Activated T-cell treated with anti-CD3 and anti-CD28 coated beads, Interleukin-2, amount 50 U/mL, for 4 hours (primary cell): ENCODE data around the gene PHF13. TPM values are rescaled to one million over a fixed set of nuclear protein-coding genes. Genes with fewer than 3 reads are reported as not detected.
"Not testable (repeated sequence)": the region's sequence is repeated elsewhere in the genome, so short reads cannot be mapped to it uniquely, and the experiment has no call there.

Experiments
- ATAC-seq, 2 donors: fragments of 200-7000 bp; cut with Tn5 transposase; one replicate each; pipeline ENCODE4 v1.10.0; 2021
- DNase-seq: peaks from one replicate; pipeline ENCODE4 v3.0.0-alpha.2; 2020
- H3K27me3 Mint-ChIP-seq: one replicate; pipeline ENCODE4 v1.8.0; 2021; ENCODE audit warnings: low read depth, mixed read lengths
- H3K36me3 Mint-ChIP-seq: one replicate; pipeline ENCODE4 v1.8.0; 2022; ENCODE audit warnings: mixed read lengths; ENCODE audit not compliant: insufficient read depth
- H3K4me1 Mint-ChIP-seq: one replicate; pipeline ENCODE4 v1.8.0; 2021; ENCODE audit warnings: low read depth, mixed read lengths
- H3K4me3 Mint-ChIP-seq: one replicate; pipeline ENCODE4 v1.8.0; 2021; ENCODE audit warnings: mild to moderate bottlenecking, moderate library complexity, mixed read lengths
- H3K9me3 Mint-ChIP-seq: one replicate; pipeline ENCODE4 v1.8.0; 2021; ENCODE audit warnings: mixed read lengths
- total RNA-seq, 3 donors: library from RNA; stranded (reverse); gene quantifications; one replicate each; pipeline ENCODE4 v1.2.1, GENCODE V29; 2021

The PHF13 gene
- total RNA-seq, 3 donors from 2014 or later: 10.5 to 14.4 (median 10.9) TPM

- ATAC-seq (peak; percentile 5 to 54), DNase-seq (no peak)
- Mint-ChIP-seq H3K4me3 (peak overlapping the region; percentile 90), H3K27me3 (no peaks in the 10 kb centered on the region), H3K36me3 (peaks cover 20% of the 10 kb centered on the region), H3K4me1 (peaks cover 25% of the 10 kb centered on the region), H3K9me3 (no peaks in the 10 kb centered on the region)
Measured at GRCh38 chr1:6625584-6626149, 12.1 kb downstream of the PHF13 start.

GRCh38 chr1:6627031-6627430, 13.5 kb downstream of the PHF13 start:
- ATAC-seq: no peak
- peak overlapping the region; percentile 90 for H3K4me3 Mint-ChIP-seq
- H3K36me3 Mint-ChIP-seq: peaks cover 17% of the 10 kb centered on the region
- H3K27me3 Mint-ChIP-seq: no peaks in the 10 kb centered on the region
- no peak for DNase-seq
- H3K9me3 Mint-ChIP-seq: no peaks in the 10 kb centered on the region
- peaks cover 25% of the 10 kb centered on the region for H3K4me1 Mint-ChIP-seq

GRCh38 chr1:6627841-6628545, 14.5 kb downstream of the PHF13 start:
- no peaks in the 10 kb centered on the region for H3K27me3 Mint-ChIP-seq
- ATAC-seq: no peak
- no peaks in the 10 kb centered on the region for H3K9me3 Mint-ChIP-seq
- no peak for DNase-seq
- H3K4me3 Mint-ChIP-seq: peak overlapping the region; percentile 39
- peaks cover 13% of the 10 kb centered on the region for H3K36me3 Mint-ChIP-seq
- H3K4me1 Mint-ChIP-seq: peaks cover 25% of the 10 kb centered on the region

- Mint-ChIP-seq H3K4me3 (no peak overlapping the region), H3K27me3 (no peaks in the 10 kb centered on the region), H3K9me3 (no peaks in the 10 kb centered on the region), H3K36me3 (peaks cover 15% of the 10 kb centered on the region), H3K4me1 (peaks cover 25% of the 10 kb centered on the region)
- ATAC-seq (no peak), DNase-seq (no peak)
Measured at GRCh38 chr1:6628971-6629479, 15.5 kb downstream of the PHF13 start.

GRCh38 chr1:6630027-6630426, 16.5 kb downstream of the PHF13 start:
- no peaks in the 10 kb centered on the region for H3K27me3 Mint-ChIP-seq
- peaks cover 15% of the 10 kb centered on the region for H3K36me3 Mint-ChIP-seq

GRCh38 chr1:6631058-6631457, 17.5 kb downstream of the PHF13 start:
- no peak for DNase-seq

More at GRCh38 chr1:6630027-6630426, 16.5 kb downstream of the PHF13 start:
- Mint-ChIP-seq H3K4me3 (no peak overlapping the region), H3K4me1 (peaks cover 22% of the 10 kb centered on the region), H3K9me3 (no peaks in the 10 kb centered on the region)
- no peak for ATAC-seq
- DNase-seq: no peak

GRCh38 chr1:6632588-6633514, 19.3 kb downstream of the PHF13 start:
- H3K36me3 Mint-ChIP-seq: peaks cover 18% of the 10 kb centered on the region
- H3K4me3 Mint-ChIP-seq: no peak overlapping the region

More at GRCh38 chr1:6631058-6631457, 17.5 kb downstream of the PHF13 start:
- Mint-ChIP-seq H3K9me3 (no peaks in the 10 kb centered on the region), H3K4me3 (no peak overlapping the region), H3K36me3 (peaks cover 19% of the 10 kb centered on the region), H3K27me3 (no peaks in the 10 kb centered on the region), H3K4me1 (peaks cover 19% of the 10 kb centered on the region)
- no peak for ATAC-seq

GRCh38 chr1:6634371-6635052, 21.0 kb downstream of the PHF13 start:
- Mint-ChIP-seq H3K4me3 (no peak overlapping the region), H3K9me3 (no peaks in the 10 kb centered on the region), H3K27me3 (no peaks in the 10 kb centered on the region), H3K36me3 (peaks cover 15% of the 10 kb centered on the region), H3K4me1 (no peaks in the 10 kb centered on the region)
- DNase-seq (peak; percentile 48), ATAC-seq (peak; percentile 67)

More at GRCh38 chr1:6632588-6633514, 19.3 kb downstream of the PHF13 start:
- Mint-ChIP-seq H3K9me3 (no peaks in the 10 kb centered on the region), H3K27me3 (no peaks in the 10 kb centered on the region), H3K4me1 (peaks cover 3% of the 10 kb centered on the region)
- no peak for DNase-seq
- ATAC-seq: no peak

GRCh38 chr1:6635161-6635909, 21.8 kb downstream of the PHF13 start:
- Mint-ChIP-seq H3K4me1 (no peaks in the 10 kb centered on the region), H3K36me3 (peaks cover 9% of the 10 kb centered on the region), H3K4me3 (no peak overlapping the region), H3K27me3 (no peaks in the 10 kb centered on the region), H3K9me3 (no peaks in the 10 kb centered on the region)
- no peak for ATAC-seq
- DNase-seq: no peak

- H3K9me3 Mint-ChIP-seq: no peaks in the 10 kb centered on the region
- H3K27me3 Mint-ChIP-seq: no peaks in the 10 kb centered on the region
- no peaks in the 10 kb centered on the region for H3K4me1 Mint-ChIP-seq
- ATAC-seq (no peak), DNase-seq (no peak)
- no peak overlapping the region for H3K4me3 Mint-ChIP-seq
- peaks cover 11% of the 10 kb centered on the region for H3K36me3 Mint-ChIP-seq
Measured at GRCh38 chr1:6635910-6636760, 22.6 kb downstream of the PHF13 start.

GRCh38 chr1:6636778-6637177, 23.2 kb downstream of the PHF13 start:
- H3K4me3 Mint-ChIP-seq, ATAC-seq, H3K27me3 Mint-ChIP-seq, H3K4me1 Mint-ChIP-seq, H3K9me3 Mint-ChIP-seq, DNase-seq: not testable (repeated sequence)
- peaks cover 14% of the 10 kb centered on the region for H3K36me3 Mint-ChIP-seq

GRCh38 chr1:6637770-6638169, 24.2 kb downstream of the PHF13 start:
- ATAC-seq: no peak
- no peaks in the 10 kb centered on the region for H3K9me3 Mint-ChIP-seq

GRCh38 chr1:6638226-6638625, 24.7 kb downstream of the PHF13 start:
- ATAC-seq: no peak
- no peaks in the 10 kb centered on the region for H3K9me3 Mint-ChIP-seq
- no peaks in the 10 kb centered on the region for H3K4me1 Mint-ChIP-seq
- peaks cover 22% of the 10 kb centered on the region for H3K36me3 Mint-ChIP-seq
- no peaks in the 10 kb centered on the region for H3K27me3 Mint-ChIP-seq
- H3K4me3 Mint-ChIP-seq: no peak overlapping the region
- DNase-seq: no peak

More at GRCh38 chr1:6637770-6638169, 24.2 kb downstream of the PHF13 start:
- Mint-ChIP-seq H3K36me3 (peaks cover 21% of the 10 kb centered on the region), H3K27me3 (no peaks in the 10 kb centered on the region), H3K4me3 (no peak overlapping the region), H3K4me1 (no peaks in the 10 kb centered on the region)
- DNase-seq: no peak
